Activated CD4-positive, alpha-beta memory T cell treated with anti-CD3 and anti-CD28 coated beads, Interleukin-2, amount 10 ng/mL, durations not matched to agents 7 days and 5 days (primary cell): ENCODE measurements around the gene GXYLT1. TPM values are rescaled to one million over a fixed set of nuclear protein-coding genes. Genes with fewer than 3 reads are reported as not detected.
"Not testable (repeated sequence)": the region's sequence is repeated elsewhere in the genome, so short reads cannot be mapped to it uniquely, and the experiment has no call there.

Experiments
- CTCF ChIA-PET: fragments of 350-600 bp; sonication (Branson Sonifier 250); formaldehyde crosslinking; loops from one replicate; lab custom pipeline; 2021; ENCODE audit warnings: antibody characterized with exemption, inconsistent platforms; lab: Charles Lee
- POLR2A ChIA-PET: fragments of 350-600 bp; sonication (Branson Sonifier 250); formaldehyde crosslinking; loops from one replicate; lab custom pipeline; 2021; ENCODE audit warnings: antibody characterized with exemption; lab: Charles Lee
- DNase-seq: peaks from one replicate; pipeline ENCODE4 v3.0.0-alpha.2; 2020
- H3K27ac Mint-ChIP-seq: one replicate; pipeline ENCODE4 v1.8.0; 2021; ENCODE audit warnings: mild to moderate bottlenecking, mixed read lengths
- H3K27me3 Mint-ChIP-seq: one replicate; pipeline ENCODE4 v1.8.0; 2021; ENCODE audit warnings: mixed read lengths
- H3K36me3 Mint-ChIP-seq: one replicate; pipeline ENCODE4 v1.8.0; 2021; ENCODE audit warnings: low read depth, mixed read lengths
- H3K4me1 Mint-ChIP-seq: one replicate; pipeline ENCODE4 v1.8.0; 2021; ENCODE audit warnings: mixed read lengths
- H3K4me3 Mint-ChIP-seq: one replicate; pipeline ENCODE4 v1.8.0; 2021; ENCODE audit warnings: mild to moderate bottlenecking, mixed read lengths
- H3K9me3 Mint-ChIP-seq: one replicate; pipeline ENCODE4 v1.8.0; 2021; ENCODE audit warnings: mixed read lengths
- total RNA-seq, 2 experiments: library from RNA; stranded (reverse); gene quantifications; one replicate each; pipeline ENCODE4 v1.2.3, GENCODE V29; 2021

The GXYLT1 gene
- total RNA-seq, 2 experiments from 2014 or later = 7.8 to 9.7 TPM

- Mint-ChIP-seq H3K27ac (no peak overlapping the region), H3K4me1 (peaks cover 17% of the 10 kb centered on the region), H3K27me3 (no peaks in the 10 kb centered on the region), H3K36me3 (peaks cover 38% of the 10 kb centered on the region), H3K4me3 (no peak overlapping the region), H3K9me3 (peaks cover 9% of the 10 kb centered on the region)
- CTCF ChIA-PET = interaction anchor here (1.4 kb wide), 1 partner anchor 14 kb away, joined by 4 read pairs; no protein-coding TSS in a partner anchor
- DNase-seq = no peak
- POLR2A ChIA-PET = no interaction called here
Measured at GRCh38 chr12:42118136-42118879, 26.4 kb downstream of the GXYLT1 start.

- Mint-ChIP-seq H3K4me1 (no peaks in the 10 kb centered on the region), H3K27me3 (no peaks in the 10 kb centered on the region), H3K36me3 (peaks cover 42% of the 10 kb centered on the region), H3K27ac (no peak overlapping the region), H3K4me3 (no peak overlapping the region), H3K9me3 (peaks cover 8% of the 10 kb centered on the region)
- ChIA-PET CTCF (no interaction called here), POLR2A (no interaction called here)
- no peak for DNase-seq
Measured at GRCh38 chr12:42109031-42109430, 35.6 kb downstream of the GXYLT1 start.

GRCh38 chr12:42106791-42107190, 37.9 kb downstream of the GXYLT1 start:
- peaks cover 24% of the 10 kb centered on the region for H3K36me3 Mint-ChIP-seq
- H3K9me3 Mint-ChIP-seq, H3K27me3 Mint-ChIP-seq, H3K4me3 Mint-ChIP-seq, DNase-seq, CTCF ChIA-PET, H3K4me1 Mint-ChIP-seq, POLR2A ChIA-PET, H3K27ac Mint-ChIP-seq: not testable (repeated sequence)

- H3K4me1 Mint-ChIP-seq = no peaks in the 10 kb centered on the region
- ChIA-PET CTCF (interaction anchor here (1.3 kb wide), 1 partner anchor 14 kb away, joined by 4 read pairs; no protein-coding TSS in a partner anchor), POLR2A (no interaction called here)
- H3K27ac Mint-ChIP-seq = no peak overlapping the region
- H3K4me3 Mint-ChIP-seq = no peak overlapping the region
- DNase-seq = no peak
- H3K36me3 Mint-ChIP-seq = peaks cover 10% of the 10 kb centered on the region
- no peaks in the 10 kb centered on the region for H3K9me3 Mint-ChIP-seq
- H3K27me3 Mint-ChIP-seq = no peaks in the 10 kb centered on the region
Measured at GRCh38 chr12:42104784-42105183, 39.9 kb downstream of the GXYLT1 start.

- DNase-seq = no peak
- H3K36me3 Mint-ChIP-seq = peaks cover 7% of the 10 kb centered on the region
- ChIA-PET CTCF (interaction anchor here (1.0 to 1.3 kb wide), 2 partner anchors 10 to 15 kb away, joined by 4 read pairs; no protein-coding TSS in a partner anchor), POLR2A (no interaction called here)
- no peaks in the 10 kb centered on the region for H3K9me3 Mint-ChIP-seq
- H3K27me3 Mint-ChIP-seq = no peaks in the 10 kb centered on the region
- H3K4me3 Mint-ChIP-seq = no peak overlapping the region
- no peak overlapping the region for H3K27ac Mint-ChIP-seq
- no peaks in the 10 kb centered on the region for H3K4me1 Mint-ChIP-seq
Measured at GRCh38 chr12:42104087-42104486, 40.6 kb downstream of the GXYLT1 start.

- Mint-ChIP-seq H3K27me3 (no peaks in the 10 kb centered on the region), H3K9me3 (no peaks in the 10 kb centered on the region), H3K4me1 (peaks cover 3% of the 10 kb centered on the region), H3K36me3 (peaks cover 3% of the 10 kb centered on the region), H3K4me3 (no peak overlapping the region), H3K27ac (no peak overlapping the region)
- POLR2A ChIA-PET = no interaction called here
- DNase-seq = no peak
- CTCF ChIA-PET = interaction anchor here (1.0 kb wide), 1 partner anchor 9 kb away, joined by 4 read pairs; no protein-coding TSS in a partner anchor
Measured at GRCh38 chr12:42103155-42103554, 41.5 kb downstream of the GXYLT1 start.

- ChIA-PET POLR2A (interaction anchor here (1.2 kb wide), 1 partner anchor 9 kb away, joined by 3 read pairs; no protein-coding TSS in a partner anchor), CTCF (no interaction called here)
- H3K27ac Mint-ChIP-seq = no peak overlapping the region
- no peaks in the 10 kb centered on the region for H3K9me3 Mint-ChIP-seq
- no peaks in the 10 kb centered on the region for H3K27me3 Mint-ChIP-seq
- peaks cover 7% of the 10 kb centered on the region for H3K4me1 Mint-ChIP-seq
- no peak for DNase-seq
- peaks cover 6% of the 10 kb centered on the region for H3K36me3 Mint-ChIP-seq
- H3K4me3 Mint-ChIP-seq = no peak overlapping the region
Measured at GRCh38 chr12:42102720-42103119, 42.0 kb downstream of the GXYLT1 start.

- CTCF ChIA-PET = no interaction called here
- H3K9me3 Mint-ChIP-seq = no peaks in the 10 kb centered on the region
- peaks cover 20% of the 10 kb centered on the region for H3K36me3 Mint-ChIP-seq
- peaks cover 22% of the 10 kb centered on the region for H3K4me1 Mint-ChIP-seq
- H3K4me3 Mint-ChIP-seq = no peak overlapping the region
- H3K27ac Mint-ChIP-seq = no peak overlapping the region
- no peaks in the 10 kb centered on the region for H3K27me3 Mint-ChIP-seq
- no peak for DNase-seq
- POLR2A ChIA-PET = no interaction called here
Measured at GRCh38 chr12:42099433-42099832, 45.2 kb downstream of the GXYLT1 start.

GRCh38 chr12:42097971-42098370, 46.7 kb downstream of the GXYLT1 start:
- Mint-ChIP-seq H3K4me1 (peaks cover 24% of the 10 kb centered on the region), H3K4me3 (peak overlapping the region; percentile 75), H3K27ac (peak overlapping the region; percentile 86), H3K36me3 (peaks cover 20% of the 10 kb centered on the region), H3K27me3 (no peaks in the 10 kb centered on the region), H3K9me3 (no peaks in the 10 kb centered on the region)
- no peak for DNase-seq
- ChIA-PET CTCF (interaction anchor here (1.0 kb wide), 1 partner anchor 283 kb away, joined by 3 read pairs; no protein-coding TSS in a partner anchor), POLR2A (interaction anchor here (0.7 to 1.4 kb wide), 4 partner anchors 12 to 228 kb away, joined by 3 to 10 read pairs (median 5); partner anchors contain the start of genes GXYLT1, PPHLN1 and ZCRB1)

GRCh38 chr12:42094277-42094676, 50.4 kb downstream of the GXYLT1 start:
- no peak overlapping the region for H3K27ac Mint-ChIP-seq
- CTCF ChIA-PET = interaction anchor here (1.2 kb wide), 1 partner anchor 9 kb away, joined by 4 read pairs; no protein-coding TSS in a partner anchor
- H3K36me3 Mint-ChIP-seq = peaks cover 25% of the 10 kb centered on the region
- H3K4me1 Mint-ChIP-seq = peaks cover 24% of the 10 kb centered on the region
- POLR2A ChIA-PET = interaction anchor here (0.5 to 1.1 kb wide), 2 partner anchors 8 to 27 kb away, joined by 3 read pairs; no protein-coding TSS in a partner anchor
- no peak for DNase-seq
- H3K4me3 Mint-ChIP-seq = no peak overlapping the region
- H3K27me3 Mint-ChIP-seq = no peaks in the 10 kb centered on the region
- no peaks in the 10 kb centered on the region for H3K9me3 Mint-ChIP-seq

- H3K36me3 Mint-ChIP-seq = peaks cover 26% of the 10 kb centered on the region
- H3K4me1 Mint-ChIP-seq = peaks cover 12% of the 10 kb centered on the region
- H3K27me3 Mint-ChIP-seq = no peaks in the 10 kb centered on the region
- H3K4me3 Mint-ChIP-seq = no peak overlapping the region
- POLR2A ChIA-PET = no interaction called here
- CTCF ChIA-PET = interaction anchor here (1.3 kb wide), 1 partner anchor 240 kb away, joined by 3 read pairs; no protein-coding TSS in a partner anchor
- DNase-seq = no peak
- no peaks in the 10 kb centered on the region for H3K9me3 Mint-ChIP-seq
- no peak overlapping the region for H3K27ac Mint-ChIP-seq
Measured at GRCh38 chr12:42091769-42092168, 52.9 kb downstream of the GXYLT1 start.

GRCh38 chr12:42090899-42091298, 53.8 kb downstream of the GXYLT1 start:
- H3K4me3 Mint-ChIP-seq = no peak overlapping the region
- CTCF ChIA-PET = no interaction called here
- H3K27me3 Mint-ChIP-seq = no peaks in the 10 kb centered on the region
- no peak overlapping the region for H3K27ac Mint-ChIP-seq
- peaks cover 8% of the 10 kb centered on the region for H3K4me1 Mint-ChIP-seq
- POLR2A ChIA-PET = no interaction called here
- H3K36me3 Mint-ChIP-seq = peaks cover 24% of the 10 kb centered on the region
- DNase-seq = no peak
- H3K9me3 Mint-ChIP-seq = no peaks in the 10 kb centered on the region

- POLR2A ChIA-PET = no interaction called here
- Mint-ChIP-seq H3K27ac (no peak overlapping the region), H3K36me3 (peaks cover 23% of the 10 kb centered on the region), H3K4me1 (no peaks in the 10 kb centered on the region), H3K4me3 (no peak overlapping the region), H3K9me3 (no peaks in the 10 kb centered on the region), H3K27me3 (no peaks in the 10 kb centered on the region)
- CTCF ChIA-PET = no interaction called here
- DNase-seq = no peak
Measured at GRCh38 chr12:42086031-42086430, 58.6 kb downstream of the GXYLT1 start.
